BLaER1 (cell line): Measurements from ENCODE around the gene SIVA1.

Source experiments
- H3K27ac ChIP-seq: shearing (Covaris generic); formaldehyde crosslinking; 2 replicates; pipeline ENCODE4 v1.8.1; 2022
- H3K27me3 ChIP-seq: shearing (Covaris generic); formaldehyde crosslinking; 2 replicates; pipeline ENCODE4 v1.8.1; 2022
- H3K36me3 ChIP-seq: shearing (Covaris generic); formaldehyde crosslinking; 2 replicates; pipeline ENCODE4 v1.8.1; 2022
- H3K4me1 ChIP-seq: shearing (Covaris generic); formaldehyde crosslinking; 2 replicates; pipeline ENCODE4 v1.8.1; 2022
- H3K4me2 ChIP-seq: shearing (Covaris generic); formaldehyde crosslinking; 2 replicates; pipeline ENCODE4 v1.8.1; 2022
- H3K4me3 ChIP-seq: shearing (Covaris generic); formaldehyde crosslinking; 2 replicates; pipeline ENCODE4 v1.8.1; 2022
- H3K9ac ChIP-seq: shearing (Covaris generic); formaldehyde crosslinking; 2 replicates; pipeline ENCODE4 v1.8.1; 2022
- H3K9me3 ChIP-seq: shearing (Covaris generic); formaldehyde crosslinking; 2 replicates; pipeline ENCODE4 v1.8.1; 2022
- H4K20me1 ChIP-seq: shearing (Covaris generic); formaldehyde crosslinking; 2 replicates; pipeline ENCODE4 v1.8.1; 2022
- Cebpa-rat ChIP-seq: shearing (Covaris generic); IDR thresholded peaks from 2 replicates; pipeline ENCODE4 v1.8.1; 2022

Gene SIVA1

GRCh38 chr14:104781271-104782077, 28.5 kb downstream of the SIVA1 start:
- Histone ChIP-seq H3K9ac (no peak overlapping the region), H3K4me3 (no peak overlapping the region), H3K9me3 (no peaks in the 10 kb centered on the region), H3K36me3 (peaks cover 88% of the 10 kb centered on the region), H3K4me2 (no peak overlapping the region), H4K20me1 (peaks cover 97% of the 10 kb centered on the region), H3K27ac (0 out of 2 replicates have a peak overlapping the region, but pooled peaks have one; percentile 22), H3K4me1 (peaks cover 47% of the 10 kb centered on the region), H3K27me3 (no peaks in the 10 kb centered on the region)
- no peak for TF ChIP-seq Cebpa-rat

GRCh38 chr14:104782086-104782807, 29.3 kb downstream of the SIVA1 start:
- Histone ChIP-seq H3K4me2 (peak overlapping the region; percentile 43), H3K27ac (peak overlapping the region; percentile 65), H3K36me3 (peaks cover 88% of the 10 kb centered on the region), H3K9ac (peak overlapping the region; percentile 36; the same call in 1 of the 2 replicates), H3K9me3 (no peaks in the 10 kb centered on the region), H3K4me3 (no peak overlapping the region), H3K4me1 (peaks cover 54% of the 10 kb centered on the region), H3K27me3 (no peaks in the 10 kb centered on the region), H4K20me1 (peaks cover 97% of the 10 kb centered on the region)
- TF ChIP-seq Cebpa-rat, result no peak

- H3K36me3 ChIP-seq, result peaks cover 88% of the 10 kb centered on the region
- H3K9me3 ChIP-seq, result no peaks in the 10 kb centered on the region
- peak overlapping the region; percentile 36; the same call in 1 of the 2 replicates for H3K9ac ChIP-seq
- peak overlapping the region; percentile 65 for H3K27ac ChIP-seq
- peak overlapping the region; percentile 43 for H3K4me2 ChIP-seq
- no peak for TF ChIP-seq Cebpa-rat
- H3K4me3 ChIP-seq, result no peak overlapping the region
- peaks cover 60% of the 10 kb centered on the region for H3K4me1 ChIP-seq
- H3K27me3 ChIP-seq, result no peaks in the 10 kb centered on the region
- H4K20me1 ChIP-seq, result peaks cover 97% of the 10 kb centered on the region
These were observed 29.8 kb downstream of the SIVA1 start for GRCh38 chr14:104782808-104783139.

- peak overlapping the region; percentile 51 for H3K4me2 ChIP-seq
- no peak overlapping the region for H3K4me3 ChIP-seq
- peaks cover 97% of the 10 kb centered on the region for H4K20me1 ChIP-seq
- peaks cover 88% of the 10 kb centered on the region for H3K36me3 ChIP-seq
- no peaks in the 10 kb centered on the region for H3K9me3 ChIP-seq
- TF ChIP-seq Cebpa-rat, result no peak
- peaks cover 68% of the 10 kb centered on the region for H3K4me1 ChIP-seq
- H3K27me3 ChIP-seq, result no peaks in the 10 kb centered on the region
- peak overlapping the region; percentile 60; the same call in 1 of the 2 replicates for H3K27ac ChIP-seq
- peak overlapping the region; percentile 8; the same call in 1 of the 2 replicates for H3K9ac ChIP-seq
These were observed 30.7 kb downstream of the SIVA1 start for GRCh38 chr14:104783484-104784217.

- Histone ChIP-seq H3K4me1 (peaks cover 74% of the 10 kb centered on the region), H3K9me3 (no peaks in the 10 kb centered on the region), H3K9ac (peak overlapping the region; percentile 8; the same call in 1 of the 2 replicates), H3K27me3 (no peaks in the 10 kb centered on the region), H3K4me3 (no peak overlapping the region), H4K20me1 (peaks cover 97% of the 10 kb centered on the region), H3K36me3 (peaks cover 88% of the 10 kb centered on the region), H3K4me2 (peak overlapping the region; percentile 51), H3K27ac (peak overlapping the region; percentile 60; the same call in 1 of the 2 replicates)
- no peak for TF ChIP-seq Cebpa-rat
These were observed 31.2 kb downstream of the SIVA1 start for GRCh38 chr14:104784218-104784568.

GRCh38 chr14:104784846-104785707, 32.1 kb downstream of the SIVA1 start:
- TF ChIP-seq Cebpa-rat, result no peak
- Histone ChIP-seq H3K4me1 (peaks cover 81% of the 10 kb centered on the region), H3K4me3 (no peak overlapping the region), H3K9me3 (no peaks in the 10 kb centered on the region), H4K20me1 (peaks cover 97% of the 10 kb centered on the region), H3K27ac (peak overlapping the region; percentile 80), H3K36me3 (peaks cover 88% of the 10 kb centered on the region), H3K27me3 (no peaks in the 10 kb centered on the region), H3K9ac (peak overlapping the region; percentile 63), H3K4me2 (peak overlapping the region; percentile 90)

- H3K4me2 ChIP-seq, result peak overlapping the region; percentile 90
- no peak for TF ChIP-seq Cebpa-rat
- H3K27me3 ChIP-seq, result no peaks in the 10 kb centered on the region
- H3K36me3 ChIP-seq, result peaks cover 89% of the 10 kb centered on the region
- peaks cover 86% of the 10 kb centered on the region for H3K4me1 ChIP-seq
- H3K27ac ChIP-seq, result peak overlapping the region; percentile 80
- H4K20me1 ChIP-seq, result peaks cover 97% of the 10 kb centered on the region
- no peaks in the 10 kb centered on the region for H3K9me3 ChIP-seq
- H3K4me3 ChIP-seq, result no peak overlapping the region
- H3K9ac ChIP-seq, result peak overlapping the region; percentile 63
These were observed 32.7 kb downstream of the SIVA1 start for GRCh38 chr14:104785708-104786080.

- H3K4me1 ChIP-seq, result peaks cover 90% of the 10 kb centered on the region
- H3K27me3 ChIP-seq, result no peaks in the 10 kb centered on the region
- H3K36me3 ChIP-seq, result peaks cover 89% of the 10 kb centered on the region
- TF ChIP-seq Cebpa-rat, result no peak
- no peak overlapping the region; the same call in 1 of the 2 replicates for H3K4me3 ChIP-seq
- H4K20me1 ChIP-seq, result peaks cover 97% of the 10 kb centered on the region
- H3K9me3 ChIP-seq, result no peaks in the 10 kb centered on the region
- H3K4me2 ChIP-seq, result peak overlapping the region; percentile 90
- peak overlapping the region; percentile 80 for H3K27ac ChIP-seq
- peak overlapping the region; percentile 63 for H3K9ac ChIP-seq
These were observed 33.2 kb downstream of the SIVA1 start for GRCh38 chr14:104786091-104786586.
